NCI-H187 (cell line): ENCODE data around the gene CHST1.

Experiments used
- DNase-seq, 2 experiments: peaks; one replicate each; lab custom pipeline; 2025; lab: John Stamatoyannopoulos, UW

CHST1 gene

GRCh38 chr11:45644981-45645889 lies 20.2 kb downstream of the CHST1 start:
- no peak for DNase-seq

- DNase-seq, result no peak
These were observed 21.7 kb downstream of the CHST1 start for GRCh38 chr11:45643598-45644260.

GRCh38 chr11:45641961-45642360 lies 23.5 kb downstream of the CHST1 start:
- no peak for DNase-seq

- no peak for DNase-seq
These were observed 27.4 kb downstream of the CHST1 start for GRCh38 chr11:45638051-45638450.

GRCh38 chr11:45635907-45636306 lies 29.5 kb downstream of the CHST1 start:
- DNase-seq, result no peak

GRCh38 chr11:45625611-45626010 lies 39.8 kb downstream of the CHST1 start:
- DNase-seq, result no peak

GRCh38 chr11:45624095-45624494 lies 41.3 kb downstream of the CHST1 start:
- no peak for DNase-seq

- no peak for DNase-seq
These were observed 42.6 kb downstream of the CHST1 start for GRCh38 chr11:45622861-45623260.

- no peak for DNase-seq
These were observed 43.1 kb downstream of the CHST1 start for GRCh38 chr11:45622283-45622682.

- DNase-seq, result no peak
These were observed 43.8 kb downstream of the CHST1 start for GRCh38 chr11:45621588-45621987.

GRCh38 chr11:45620243-45620642 lies 45.2 kb downstream of the CHST1 start:
- DNase-seq, result no peak

GRCh38 chr11:45618897-45619296 lies 46.5 kb downstream of the CHST1 start:
- no peak for DNase-seq

- no peak for DNase-seq
These were observed 47.4 kb downstream of the CHST1 start for GRCh38 chr11:45617871-45618601.

GRCh38 chr11:45616802-45617549 lies 48.4 kb downstream of the CHST1 start:
- DNase-seq, result no peak

- no peak for DNase-seq
These were observed 50.1 kb downstream of the CHST1 start for GRCh38 chr11:45615182-45615792.

- DNase-seq, result no peak
These were observed 51.1 kb downstream of the CHST1 start for GRCh38 chr11:45614196-45614828.

GRCh38 chr11:45610627-45611026 lies 54.8 kb downstream of the CHST1 start:
- no peak for DNase-seq

- DNase-seq, result no peak
These were observed 55.5 kb downstream of the CHST1 start for GRCh38 chr11:45609902-45610301.

GRCh38 chr11:45609337-45609736 lies 56.1 kb downstream of the CHST1 start:
- DNase-seq, result no peak

- DNase-seq, result no peak
These were observed 57.4 kb downstream of the CHST1 start for GRCh38 chr11:45607995-45608394.
